NCI-H774 (cell line): ENCODE data around the gene PRSS56.

Experiments
- DNase-seq: peaks from one replicate; lab custom pipeline; 2025; lab: John Stamatoyannopoulos, UW

The PRSS56 gene

DNA sequence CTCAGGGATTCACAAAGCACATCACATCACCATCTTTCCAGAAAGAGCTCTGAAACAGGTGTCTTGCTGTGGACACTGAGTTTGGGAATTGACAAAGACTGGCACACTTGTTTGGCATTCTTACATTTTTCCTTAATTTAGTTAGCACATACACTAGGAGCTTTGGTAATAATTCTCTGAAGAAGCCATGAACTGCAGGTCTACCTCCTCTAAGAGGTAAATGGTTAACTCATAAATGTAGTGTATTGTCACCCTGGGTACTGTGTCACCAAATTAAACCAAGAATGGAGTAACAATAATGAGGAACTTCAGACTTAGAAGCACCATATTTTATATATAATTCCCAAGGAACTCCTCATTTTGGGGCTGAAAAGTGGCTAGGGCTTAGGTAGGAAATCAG lies 52.9 kb downstream of the PRSS56 start:
- DNase-seq = no peak

DNA sequence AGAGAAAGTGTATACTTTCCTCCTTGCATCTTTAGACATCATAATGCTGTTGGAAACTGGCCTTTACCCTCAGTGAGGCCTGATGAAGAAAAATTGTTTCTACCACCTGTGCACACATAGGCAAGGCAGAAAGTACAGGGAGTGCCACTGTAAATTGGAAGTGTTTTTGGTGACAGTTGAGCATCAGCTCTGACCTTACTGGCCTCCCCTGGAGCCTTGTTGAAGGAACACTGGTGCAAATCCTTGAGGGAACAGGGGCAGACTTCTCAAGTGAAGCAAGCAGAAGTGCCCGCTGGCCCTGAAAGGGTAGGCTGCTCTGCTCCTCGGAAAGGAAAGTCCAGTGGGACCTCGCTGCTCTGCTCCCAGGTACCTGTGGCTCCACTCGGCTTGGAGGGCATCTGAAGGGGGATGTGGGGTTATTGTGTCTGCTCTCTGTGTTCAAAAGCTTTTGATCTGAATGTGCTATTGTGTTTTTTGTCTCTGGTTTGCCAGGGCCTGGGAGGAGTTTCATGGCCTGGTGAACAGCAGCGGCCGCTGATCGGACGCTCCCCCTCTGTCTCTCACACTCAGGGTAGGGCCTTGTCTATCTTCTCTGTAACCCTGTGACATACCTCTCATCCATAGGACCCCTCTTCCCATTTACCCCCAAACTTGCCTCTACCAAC lies 53.7 kb downstream of the PRSS56 start:
- no peak for DNase-seq

DNA sequence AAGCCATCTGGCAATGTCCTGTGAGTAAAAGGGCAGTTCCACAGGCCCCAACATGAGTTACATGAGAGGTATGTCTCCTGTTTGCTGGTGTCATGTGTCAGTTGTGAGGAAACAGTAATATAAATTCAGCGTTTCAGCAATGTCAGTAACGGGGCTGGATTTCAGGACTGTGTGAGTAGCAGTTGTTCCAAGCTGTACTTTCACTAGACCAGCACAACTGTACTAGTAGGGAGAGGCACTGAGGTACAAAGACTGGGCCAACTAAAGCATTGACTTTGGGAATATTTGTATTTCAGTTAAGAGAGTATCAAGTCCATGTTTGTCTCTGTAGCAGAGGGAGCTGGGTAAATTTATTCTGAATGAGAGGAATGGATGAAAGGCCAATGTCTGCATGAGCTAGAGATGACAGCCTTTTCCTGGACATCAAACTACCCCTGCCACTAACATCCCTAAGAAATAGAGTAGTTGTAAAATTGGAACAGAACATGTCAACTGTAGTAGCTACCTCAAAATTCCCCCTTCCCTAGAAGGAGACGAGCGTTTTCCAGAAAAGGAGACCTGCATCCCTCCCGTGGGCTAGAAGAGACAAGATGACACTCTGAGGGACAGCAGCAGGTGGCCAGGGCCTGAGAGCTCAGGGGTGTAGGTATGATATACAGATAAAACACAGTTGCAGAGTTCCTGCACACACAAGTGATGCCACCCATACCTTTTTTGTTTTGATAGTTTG lies 54.7 kb downstream of the PRSS56 start:
- no peak for DNase-seq
